ENCODE results near the gene KYNU.

DNA sequence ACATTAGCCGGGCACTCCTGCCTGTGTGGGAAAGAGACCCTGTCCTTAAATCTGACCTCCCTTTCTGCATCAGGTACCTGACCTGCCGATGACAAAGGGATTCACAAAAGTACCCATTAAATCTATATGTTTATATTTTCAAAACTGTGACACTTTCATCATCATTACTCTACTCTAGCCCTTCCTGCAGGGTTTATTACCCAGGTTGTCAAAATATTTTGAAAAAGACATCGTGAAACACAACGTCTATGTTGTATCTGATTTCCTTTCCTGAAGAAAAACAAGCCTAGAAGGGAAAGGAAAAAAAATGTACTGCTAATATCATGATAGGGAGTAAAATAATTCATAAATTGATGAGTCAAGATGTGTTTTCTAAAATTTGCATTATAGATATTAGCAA is 15.2 kb upstream of the KYNU start:
- no peak for TF ChIP-seq POLR2AphosphoS5 (IDR thresholded peaks at IDR 0.05; ENCODE audit: low read depth, low read length)
- no peak for TF ChIP-seq SPI1 (IDR thresholded peaks at IDR 0.05; ENCODE audit: low read depth, low read length)
- no peak for TF ChIP-seq POLR2A (IDR thresholded peaks at IDR 0.05; ENCODE audit: low read depth, low read length)
- no peak for TF ChIP-seq TAF1 (IDR thresholded peaks at IDR 0.05; ENCODE audit: low read depth, low read length)
- TF ChIP-seq POU2F2 (IDR thresholded peaks at IDR 0.05; ENCODE audit: low read depth, low read length) = no peak
- TF ChIP-seq PAX5 (IDR thresholded peaks at IDR 0.05; ENCODE audit: insufficient read depth, low read length, severe bottlenecking) = no peak

Data from GM12891 (cell line).